ENCODE data around the gene AGPAT1.

- TF ChIP-seq CTCF (IDR thresholded peaks at IDR 0.05) = no peak
- TF ChIP-seq POLR2AphosphoS5 (IDR thresholded peaks at IDR 0.05) = no peak
- TF ChIP-seq POLR2A (IDR thresholded peaks at IDR 0.05) = no peak
- TF ChIP-seq EP300 (IDR thresholded peaks at IDR 0.05) = no peak
These were observed 8.1 kb downstream of the AGPAT1 start for GRCh38 chr6:32167761-32168262.

Data from stomach (tissue), 4 donors.